ENCODE results near the gene ORAI3. TPM values are rescaled to one million over a fixed set of nuclear protein-coding genes. Genes with fewer than 3 reads are reported as not detected.

The ORAI3 gene
- total RNA-seq, 1 experiment from 2014 or later: 46.4 TPM

DNA sequence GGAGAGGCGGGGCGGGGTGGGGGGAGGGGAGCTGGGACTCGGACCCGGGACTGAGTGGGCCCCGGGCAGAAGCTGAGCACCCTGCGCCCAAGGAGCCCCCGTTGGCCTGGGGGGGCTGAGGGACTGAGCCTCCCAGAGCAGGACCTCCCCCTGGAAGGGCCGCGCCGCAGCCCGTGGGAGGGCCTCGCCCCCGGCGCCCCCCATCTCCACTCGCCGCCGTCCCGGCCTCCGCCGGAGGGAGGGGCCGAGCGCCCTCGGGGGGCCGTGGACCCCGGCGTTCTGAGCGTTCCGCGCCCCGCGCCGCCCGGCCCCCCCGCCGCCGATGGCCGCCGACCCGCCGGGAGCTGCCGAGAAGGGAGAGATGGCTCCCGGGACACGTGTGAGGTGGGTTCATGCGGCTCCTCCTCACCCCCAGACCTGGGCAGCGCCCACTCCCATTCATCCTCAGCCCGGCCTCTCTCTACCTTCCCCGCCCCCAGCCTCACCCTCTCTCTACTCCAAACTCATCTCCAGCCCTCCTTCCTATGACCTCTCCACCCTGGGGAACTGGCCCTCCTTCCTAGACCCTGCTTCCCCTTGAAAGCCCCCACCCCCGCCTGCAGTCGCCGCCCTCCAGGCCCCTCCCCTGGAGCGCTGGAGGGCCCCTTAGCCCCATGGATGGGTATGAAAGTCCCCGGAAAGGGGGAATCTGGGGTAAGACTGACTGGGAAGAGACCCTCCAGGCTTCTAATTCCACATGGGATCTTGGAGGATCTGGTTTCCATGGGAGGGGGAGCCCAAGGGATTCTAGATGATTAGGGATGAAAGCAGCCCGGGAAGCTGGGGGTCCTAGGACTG lies 24.6 kb upstream of the ORAI3 start:
- no peak for DNase-seq (ENCODE audit: low spot score)

DNA sequence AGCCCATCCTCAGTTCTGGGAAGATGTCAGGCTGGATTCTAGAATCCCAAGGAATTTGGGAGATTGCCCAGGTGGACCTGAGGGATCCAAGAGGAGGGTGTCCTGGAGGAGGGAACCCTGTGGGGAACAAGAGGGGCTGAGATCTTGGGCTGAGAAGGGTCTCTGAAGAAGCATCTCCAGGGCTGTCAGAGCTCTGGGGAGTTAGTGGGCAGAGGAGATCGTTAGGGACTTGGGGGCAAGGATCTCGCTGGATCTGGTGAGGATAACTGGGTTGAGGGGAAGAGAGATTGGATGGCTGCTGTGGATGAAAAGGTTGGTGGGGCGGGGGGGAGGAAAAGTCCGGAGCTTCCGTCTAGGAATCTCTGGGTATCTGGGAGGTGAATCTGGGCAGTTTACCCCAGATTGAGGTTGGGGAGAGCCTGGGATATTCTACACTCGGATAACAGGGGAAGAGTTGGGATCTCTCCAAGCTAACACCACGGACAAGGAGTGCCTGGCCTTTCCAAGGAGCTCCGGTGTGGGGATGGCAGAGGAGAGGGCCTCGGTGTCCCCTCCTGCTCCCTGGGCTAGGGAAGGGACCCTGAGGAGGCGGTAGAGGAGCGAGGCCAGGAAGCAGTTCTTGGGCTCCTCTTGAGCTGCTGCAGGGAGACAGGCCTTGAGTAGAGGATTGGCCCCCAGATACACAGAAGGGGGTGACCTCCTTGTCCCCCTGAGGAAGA lies 23.8 kb upstream of the ORAI3 start:
- no peak for DNase-seq (ENCODE audit: low spot score)

DNA sequence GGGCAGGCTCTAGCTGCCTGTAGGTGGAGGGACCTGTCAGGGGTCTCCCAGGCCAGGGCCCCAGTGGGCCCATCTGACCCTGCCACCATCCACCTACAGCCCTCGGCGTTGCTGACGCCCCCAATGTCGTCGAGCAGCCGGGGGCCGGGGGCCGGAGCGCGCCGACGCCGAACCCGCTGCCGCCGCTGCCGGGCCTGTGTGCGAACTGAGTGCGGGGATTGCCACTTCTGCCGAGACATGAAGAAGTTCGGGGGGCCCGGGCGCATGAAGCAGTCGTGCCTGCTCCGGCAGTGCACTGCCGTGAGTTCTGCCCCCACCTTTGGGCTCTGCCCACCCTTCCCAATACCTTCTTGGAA lies 23.3 kb upstream of the ORAI3 start:
- DNase-seq (ENCODE audit: low spot score): no peak

DNA sequence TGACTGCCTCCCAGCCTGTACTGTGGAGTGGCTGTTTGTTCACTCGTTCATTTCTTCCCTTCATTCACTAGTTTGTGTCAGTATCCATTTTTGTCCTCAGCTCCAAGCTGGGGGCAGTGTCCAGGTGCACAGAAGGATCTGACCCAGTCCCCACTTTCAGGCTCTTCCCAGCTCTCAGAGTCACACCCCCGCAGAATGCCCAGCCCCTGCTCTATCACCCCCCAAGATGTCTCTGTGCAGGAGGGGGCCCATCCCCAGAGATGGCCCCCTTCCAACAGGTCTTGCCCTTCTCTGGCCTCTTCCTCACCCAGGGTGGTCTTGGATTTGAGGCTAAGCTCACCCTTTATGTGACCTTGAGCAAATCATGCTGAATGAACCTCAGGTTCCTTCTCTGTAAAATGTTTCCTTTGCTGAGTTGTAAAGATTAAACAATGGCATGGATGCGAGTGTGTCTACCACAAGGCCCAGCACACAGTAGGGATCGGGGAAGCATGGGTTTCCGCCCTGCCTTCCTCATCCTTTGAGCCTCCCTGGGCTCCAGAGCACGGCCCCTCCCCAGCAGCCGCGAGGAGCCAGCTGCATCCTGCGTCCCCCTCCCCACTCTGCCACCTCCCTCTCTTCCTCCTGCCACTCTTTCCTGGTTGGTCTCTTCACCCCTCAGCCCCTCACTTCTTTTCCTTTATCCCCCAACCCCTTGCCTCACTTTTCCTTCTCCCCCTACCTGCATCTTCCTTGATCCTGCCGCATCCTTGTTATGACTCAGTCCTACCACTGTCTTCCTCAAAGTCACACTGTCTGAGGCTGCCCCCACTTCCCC lies 22.7 kb upstream of the ORAI3 start:
- no peak for DNase-seq (ENCODE audit: low spot score)

DNA sequence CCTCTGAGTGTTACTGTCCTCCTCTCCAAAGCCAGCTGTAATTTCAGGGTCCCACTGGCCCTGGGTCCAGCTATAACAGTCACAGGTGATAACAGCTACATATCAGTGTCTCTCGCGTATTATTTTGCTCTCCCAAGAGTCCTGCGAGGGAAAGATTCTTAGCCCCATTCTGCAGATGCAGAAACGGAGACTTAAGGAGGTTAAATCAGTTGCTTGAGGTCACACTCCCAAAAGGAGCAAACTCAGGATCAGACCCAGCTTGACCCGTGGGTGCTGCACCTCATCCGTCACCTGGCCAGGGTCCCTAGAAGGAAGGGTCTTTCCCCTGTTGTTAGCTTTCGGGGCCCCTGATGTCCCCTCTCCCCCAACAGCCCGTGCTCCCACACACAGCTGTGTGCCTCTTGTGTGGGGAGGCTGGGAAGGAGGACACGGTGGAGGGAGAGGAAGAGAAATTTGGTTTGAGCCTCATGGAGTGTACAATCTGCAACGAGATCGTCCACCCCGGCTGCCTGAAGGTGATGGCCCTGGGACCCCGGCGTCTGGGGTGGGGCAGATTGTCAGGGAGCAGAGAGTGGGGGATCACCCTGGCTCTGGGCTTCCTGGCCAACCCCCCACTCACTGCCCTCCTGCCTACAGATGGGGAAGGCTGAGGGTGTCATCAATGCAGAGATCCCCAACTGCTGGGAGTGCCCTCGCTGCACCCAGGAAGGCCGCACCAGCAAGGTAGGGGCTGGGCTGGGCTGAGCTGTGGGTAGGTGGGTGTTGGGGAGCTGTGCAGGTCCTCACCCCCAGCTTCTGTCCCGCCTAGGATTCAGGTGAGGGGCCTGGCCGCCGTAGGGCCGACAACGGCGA lies 21.7 kb upstream of the ORAI3 start:
- no peak for DNase-seq (ENCODE audit: low spot score)

DNA sequence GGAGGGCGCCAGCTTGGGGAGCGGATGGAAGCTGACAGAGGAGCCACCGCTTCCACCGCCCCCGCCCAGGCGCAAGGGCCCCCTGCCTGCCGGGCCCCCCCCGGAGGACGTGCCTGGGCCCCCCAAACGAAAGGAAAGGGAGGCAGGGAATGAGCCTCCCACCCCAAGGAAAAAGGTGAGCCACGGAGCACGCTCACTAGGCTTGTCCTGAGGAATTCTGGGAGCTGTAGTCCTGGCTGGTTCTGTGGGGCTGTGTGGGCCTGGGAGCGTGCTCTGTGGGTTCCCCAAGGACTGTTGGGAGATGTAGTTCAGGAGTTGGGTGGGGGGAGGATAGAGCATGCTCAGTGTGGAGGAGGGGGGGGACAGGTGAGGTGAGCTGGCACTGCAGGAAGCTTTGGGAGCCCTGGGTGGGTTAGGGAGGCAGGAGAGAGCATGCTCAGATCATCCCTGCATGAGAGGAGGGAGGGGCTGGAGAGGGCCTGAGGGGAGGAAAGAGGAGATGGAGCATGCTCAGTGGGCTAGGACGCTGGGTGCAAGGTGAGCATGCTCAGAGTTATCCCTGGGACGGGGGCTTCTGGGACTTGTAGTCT lies 21.0 kb upstream of the ORAI3 start:
- DNase-seq (ENCODE audit: low spot score): peak; percentile 56

DNA sequence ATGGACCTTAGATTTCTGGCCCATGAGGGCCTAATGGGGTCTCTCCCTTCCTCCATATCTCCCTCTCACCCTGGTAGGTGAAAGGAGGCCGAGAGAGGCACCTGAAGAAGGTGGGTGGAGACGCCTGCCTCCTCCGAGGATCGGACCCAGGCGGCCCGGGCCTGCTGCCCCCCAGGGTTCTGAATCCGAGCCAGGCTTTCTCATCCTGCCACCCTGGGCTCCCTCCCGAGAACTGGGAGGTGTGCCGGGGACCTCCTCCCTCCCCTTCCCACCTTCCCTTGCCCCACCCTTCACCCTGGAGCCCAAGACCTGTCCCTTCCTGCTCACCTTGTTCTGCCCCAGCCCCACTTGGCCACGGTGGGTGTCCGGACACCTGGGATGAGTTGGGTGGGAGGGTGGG lies 20.5 kb upstream of the ORAI3 start:
- DNase-seq (ENCODE audit: low spot score): no peak

DNA sequence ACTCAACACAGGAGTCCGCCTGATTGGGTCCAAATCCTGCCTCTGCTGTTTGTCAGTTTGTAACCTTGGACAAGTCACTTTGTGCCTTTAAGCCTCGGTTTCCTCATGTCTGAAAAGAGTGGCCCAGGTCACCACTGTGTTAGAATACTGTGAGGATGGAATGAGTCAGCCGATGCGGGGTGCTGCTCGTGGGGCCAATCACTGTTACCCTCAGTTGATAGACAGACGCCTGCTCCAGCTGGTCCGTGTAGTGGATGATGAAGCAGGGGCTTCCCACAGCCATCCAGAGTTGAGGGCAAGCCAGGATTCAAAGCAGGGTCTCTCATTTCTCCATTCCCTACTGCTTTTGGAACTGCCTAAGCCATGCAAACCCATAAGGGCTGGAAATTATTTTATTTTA lies 19.7 kb upstream of the ORAI3 start:
- no peak for DNase-seq (ENCODE audit: low spot score)

DNA sequence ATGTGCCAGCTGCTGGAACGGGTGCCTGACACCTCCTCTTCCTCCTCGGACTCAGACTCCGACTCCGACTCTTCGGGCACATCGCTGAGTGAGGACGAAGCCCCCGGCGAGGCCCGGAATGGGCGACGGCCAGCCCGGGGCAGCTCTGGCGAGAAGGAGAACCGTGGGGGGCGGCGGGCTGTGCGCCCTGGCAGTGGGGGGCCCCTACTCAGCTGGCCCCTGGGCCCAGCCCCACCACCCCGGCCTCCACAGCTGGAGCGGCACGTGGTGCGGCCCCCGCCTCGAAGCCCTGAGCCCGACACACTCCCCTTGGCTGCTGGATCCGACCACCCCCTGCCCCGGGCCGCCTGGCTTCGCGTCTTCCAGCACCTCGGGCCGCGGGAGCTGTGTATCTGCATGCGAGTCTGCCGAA lies 18.7 kb upstream of the ORAI3 start:
- DNase-seq (ENCODE audit: low spot score): no peak

DNA sequence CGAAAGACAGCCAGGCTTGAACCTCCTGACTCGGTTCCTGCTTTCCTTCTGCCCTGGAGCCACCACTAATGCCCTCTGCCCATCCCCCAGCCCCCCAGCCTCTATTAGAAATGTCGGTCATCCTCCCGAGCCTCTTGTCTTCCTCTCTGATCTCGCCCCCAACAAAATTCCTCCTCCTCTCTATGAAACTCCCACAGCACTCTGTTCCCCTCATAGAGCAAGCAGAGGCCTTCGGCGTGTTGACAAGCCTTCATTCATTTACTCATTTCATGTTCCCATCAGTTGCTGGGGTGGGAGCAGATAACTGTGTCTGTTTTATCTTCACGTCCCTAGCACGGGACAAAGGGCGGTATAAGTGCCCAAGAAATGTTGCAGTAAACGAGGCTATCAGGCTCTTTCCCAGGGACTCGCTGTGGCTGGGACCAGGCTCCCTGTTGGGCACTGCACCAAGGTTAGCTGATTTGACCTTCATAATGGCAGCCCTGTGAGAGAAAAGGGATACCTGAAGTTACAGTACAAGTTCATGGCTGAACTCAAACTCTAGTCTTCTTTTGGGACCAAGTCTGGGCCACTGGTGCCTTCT lies 17.7 kb upstream of the ORAI3 start:
- DNase-seq (ENCODE audit: low spot score): no peak

DNA sequence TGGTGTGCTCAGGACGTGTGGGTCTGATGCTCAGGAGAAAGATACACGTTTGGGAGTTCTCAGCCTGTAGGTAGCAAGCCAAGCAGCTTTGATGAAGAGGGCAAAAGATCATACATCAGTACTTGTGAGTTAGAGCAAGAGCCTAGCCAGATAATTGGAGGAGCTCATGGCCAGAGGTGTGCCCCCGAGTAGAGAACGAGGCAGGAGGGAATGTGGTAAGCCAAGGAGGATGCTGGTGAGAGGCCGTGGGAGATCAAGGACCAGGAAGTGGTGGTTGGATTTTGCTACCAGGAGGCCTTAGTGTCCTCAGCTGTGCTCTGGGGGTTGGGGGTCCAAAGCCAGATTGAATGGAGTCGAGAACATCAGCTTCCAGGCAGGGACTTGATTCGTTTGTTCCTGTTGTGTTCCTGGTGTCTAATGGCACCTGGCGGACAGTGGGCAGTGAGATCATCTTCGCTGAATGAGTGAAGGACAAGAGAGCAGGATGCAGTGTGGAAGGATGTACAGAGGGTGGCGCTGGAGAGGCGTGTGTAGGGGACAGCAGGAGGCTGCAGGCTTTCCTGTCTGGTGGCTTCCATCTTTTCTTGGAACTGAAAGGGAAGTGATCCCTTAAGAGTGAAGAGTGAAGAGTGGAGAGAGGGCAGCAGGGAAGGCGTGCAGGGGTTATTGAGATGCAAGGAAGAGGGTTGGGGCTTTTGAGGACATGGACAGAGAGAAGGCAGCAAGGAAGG lies 13.9 kb upstream of the ORAI3 start:
- peak; percentile 46 for DNase-seq (ENCODE audit: low spot score)

DNA sequence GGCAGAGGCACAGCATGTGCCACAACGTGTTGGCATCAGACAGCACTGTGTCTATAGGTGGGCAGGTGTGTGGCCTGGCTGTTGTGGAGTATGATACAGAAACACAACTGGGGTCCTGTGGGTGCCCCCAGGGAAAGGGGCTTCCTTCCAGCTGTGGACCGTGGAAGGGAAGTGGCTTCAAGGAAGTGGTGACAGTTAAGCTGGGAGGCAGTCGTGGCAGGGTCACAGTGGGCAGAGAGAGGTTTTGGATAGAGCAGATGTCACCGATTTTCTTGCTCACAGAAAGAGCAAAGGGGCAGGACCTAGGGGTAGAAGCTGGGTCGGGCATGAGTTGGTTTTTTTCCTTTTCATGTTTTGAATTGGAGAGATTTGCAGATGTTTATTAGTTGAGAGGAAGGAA lies 11.2 kb upstream of the ORAI3 start:
- no peak for DNase-seq (ENCODE audit: low spot score)

DNA sequence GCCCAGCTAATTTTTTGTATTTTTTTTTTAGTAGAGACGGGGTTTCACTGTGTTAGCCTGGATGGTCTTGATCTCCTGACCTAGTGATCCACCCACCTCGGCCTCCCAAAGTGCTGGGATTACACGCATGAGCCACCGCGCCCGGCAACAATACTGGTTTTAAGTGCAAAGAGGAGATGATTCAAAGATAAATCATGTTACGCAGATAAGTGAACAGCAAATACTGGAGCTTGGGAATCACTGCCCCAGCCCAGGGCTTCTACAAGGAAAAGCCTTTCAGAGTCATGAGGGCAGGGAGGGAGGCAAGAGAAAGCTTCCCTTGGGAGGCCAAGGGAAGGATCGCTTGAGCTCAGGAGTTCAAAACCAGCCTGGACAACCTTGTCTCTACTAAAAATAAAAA lies 9.3 kb upstream of the ORAI3 start:
- peak; percentile 38 for DNase-seq (ENCODE audit: low spot score)

DNA sequence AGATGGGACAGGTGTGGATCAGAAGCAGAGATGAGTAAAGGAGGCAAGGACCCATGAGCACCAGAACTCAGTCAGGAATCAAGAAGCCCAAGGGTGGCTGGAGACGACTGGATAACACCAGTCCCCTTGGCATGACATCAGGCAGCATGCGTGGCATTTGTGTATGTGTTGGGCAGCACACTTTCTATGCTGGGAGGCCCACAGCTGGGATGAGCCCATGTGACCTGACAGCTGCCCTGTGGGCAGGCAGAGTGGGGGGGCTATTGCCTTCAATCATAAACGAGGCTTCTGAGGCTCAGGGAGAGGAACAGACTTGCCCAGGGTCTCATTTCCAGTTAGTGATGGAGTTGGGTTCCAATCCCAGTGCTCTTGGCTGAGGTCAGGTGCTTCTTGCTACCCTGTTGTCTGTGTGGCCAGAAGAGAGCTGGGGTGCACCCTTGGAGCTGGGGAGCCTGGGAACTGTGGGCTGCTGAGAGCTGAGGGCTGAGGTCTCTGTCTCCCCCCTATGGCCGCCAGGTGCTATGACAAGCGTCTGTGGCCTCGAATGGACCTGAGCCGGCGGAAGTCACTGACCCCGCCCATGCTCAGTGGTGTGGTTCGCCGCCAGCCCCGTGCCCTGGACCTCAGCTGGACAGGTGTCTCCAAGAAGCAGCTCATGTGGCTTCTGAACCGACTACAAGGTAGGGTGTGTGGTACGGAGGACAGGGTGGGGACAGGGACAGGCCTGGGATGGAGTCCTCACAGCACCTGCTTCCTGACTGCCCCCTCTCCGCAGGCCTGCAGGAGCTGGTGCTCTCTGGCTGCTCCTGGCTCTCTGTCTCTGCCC lies 7.1 kb upstream of the ORAI3 start:
- DNase-seq (ENCODE audit: low spot score): peak; percentile 81

DNA sequence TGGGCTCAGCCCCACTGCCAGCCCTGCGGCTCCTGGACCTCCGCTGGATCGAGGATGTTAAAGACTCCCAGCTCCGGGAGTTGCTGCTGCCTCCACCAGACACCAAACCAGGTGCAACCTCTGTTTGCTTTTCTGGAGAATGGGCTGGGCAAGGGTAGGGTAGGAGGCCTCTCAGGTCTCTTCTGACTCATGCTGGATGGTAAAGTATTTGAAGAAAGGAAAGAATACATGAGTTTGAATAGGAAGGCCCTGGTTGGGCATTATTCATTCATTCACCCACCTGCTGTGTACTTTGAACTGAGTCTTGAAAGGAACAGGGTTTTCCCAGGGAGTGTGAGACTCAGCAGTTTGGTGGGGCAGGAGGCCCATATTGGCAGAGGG lies 6.5 kb upstream of the ORAI3 start:
- no peak for DNase-seq (ENCODE audit: low spot score)

DNA sequence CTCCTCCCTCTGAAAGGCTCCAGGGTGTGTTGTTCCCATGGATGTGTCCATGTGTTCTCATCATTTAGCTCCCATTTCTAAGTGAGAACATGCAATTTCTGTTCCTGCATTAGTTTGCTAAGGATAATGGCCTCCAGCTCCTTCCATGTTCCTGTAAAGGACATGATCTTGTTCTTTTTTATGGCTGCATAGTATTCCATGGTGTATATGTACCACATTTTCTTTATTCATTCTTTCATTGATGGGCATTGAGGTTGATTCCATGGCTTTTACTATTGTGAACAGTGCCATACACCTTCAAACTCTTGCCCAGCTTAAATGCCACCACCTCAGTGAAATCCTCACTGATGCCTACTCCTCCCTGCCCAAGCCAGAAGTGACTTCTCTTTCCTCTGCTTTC lies 4.5 kb upstream of the ORAI3 start:
- no peak for DNase-seq (ENCODE audit: low spot score)

DNA sequence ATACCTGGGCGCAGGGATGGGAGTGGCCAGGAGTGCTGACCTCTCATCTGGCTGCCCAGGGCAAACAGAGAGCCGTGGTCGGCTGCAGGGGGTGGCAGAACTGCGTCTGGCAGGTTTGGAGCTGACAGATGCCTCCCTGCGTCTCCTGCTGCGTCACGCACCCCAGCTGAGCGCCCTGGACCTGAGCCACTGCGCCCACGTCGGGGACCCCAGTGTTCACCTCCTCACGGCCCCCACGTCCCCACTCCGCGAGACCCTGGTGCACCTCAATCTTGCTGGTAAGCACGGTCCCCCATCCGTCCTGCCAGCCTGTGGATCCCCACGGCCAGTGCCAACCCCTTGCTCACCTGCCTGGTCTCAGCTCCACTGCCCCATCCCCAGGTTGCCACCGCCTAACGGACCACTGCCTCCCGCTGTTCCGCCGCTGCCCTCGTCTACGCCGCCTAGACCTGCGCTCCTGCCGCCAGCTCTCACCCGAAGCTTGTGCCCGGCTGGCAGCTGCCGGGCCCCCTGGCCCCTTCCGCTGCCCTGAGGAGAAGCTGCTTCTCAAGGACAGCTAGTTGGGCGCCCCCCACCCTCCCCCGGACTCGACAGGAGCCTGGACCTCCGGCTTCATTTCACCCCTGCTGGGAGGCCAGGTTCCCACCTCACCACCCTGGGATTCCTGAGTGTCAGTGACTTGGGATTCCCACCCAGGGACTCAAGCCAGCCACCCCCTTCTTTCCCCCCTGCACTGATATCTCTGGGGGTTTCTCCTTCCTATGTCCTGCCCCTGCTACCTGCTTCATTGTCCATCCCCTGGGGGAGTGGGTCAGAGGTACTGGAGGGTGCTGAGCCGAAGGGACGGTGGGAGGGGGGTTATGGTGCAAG lies 2.0 kb upstream of the ORAI3 start:
- DNase-seq (ENCODE audit: low spot score): no peak

DNA sequence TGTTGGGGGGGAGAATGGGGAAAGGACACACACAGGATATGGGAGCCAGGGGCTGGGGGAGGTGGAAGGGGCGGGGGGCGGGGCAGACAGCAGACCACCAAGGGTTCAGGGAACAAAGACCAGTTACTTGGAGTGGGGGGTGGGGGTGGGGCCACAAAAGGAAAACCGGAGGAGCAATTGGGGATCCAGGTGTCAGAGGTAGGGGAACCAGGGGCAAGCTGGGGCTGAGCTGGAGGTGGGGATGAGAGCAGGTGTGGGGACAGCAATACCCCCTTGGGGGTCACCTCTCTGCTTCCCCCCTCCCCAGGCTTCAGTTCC lies 1.4 kb upstream of the ORAI3 start:
- DNase-seq (ENCODE audit: low spot score): no peak
